GM18873 (cell line): ENCODE measurements around the gene CKAP2L.

ENCODE experiments used
- ATAC-seq: cut with Tn5 transposase; IDR thresholded peaks from one replicate; pipeline ENCODE4 v1.9.1; 2021; ENCODE audit warnings: mild to moderate bottlenecking, moderate library complexity, moderate number of reproducible peaks; ENCODE audit not compliant: unreplicated experiment, low FRiP score

The CKAP2L gene

GRCh38 chr2:112767693-112768330, 3.4 kb upstream of the CKAP2L start:
- ATAC-seq: no peak

- no peak for ATAC-seq
Observed at GRCh38 chr2:112765251-112765650, 842 bp upstream of the CKAP2L start.

- no peak for ATAC-seq
Observed at GRCh38 chr2:112762276-112762675, 2.1 kb downstream of the CKAP2L start.

GRCh38 chr2:112760149-112760548, 4.3 kb downstream of the CKAP2L start:
- ATAC-seq: no peak

- no peak for ATAC-seq
Observed at GRCh38 chr2:112758711-112759110, 5.7 kb downstream of the CKAP2L start.

GRCh38 chr2:112757265-112757664, 7.1 kb downstream of the CKAP2L start:
- no peak for ATAC-seq

GRCh38 chr2:112756207-112756606, 8.2 kb downstream of the CKAP2L start:
- ATAC-seq: no peak

GRCh38 chr2:112755444-112755843, 9.0 kb downstream of the CKAP2L start:
- no peak for ATAC-seq

- ATAC-seq: no peak
Observed at GRCh38 chr2:112754564-112754963, 9.8 kb downstream of the CKAP2L start.

GRCh38 chr2:112752667-112753066, 11.7 kb downstream of the CKAP2L start:
- no peak for ATAC-seq

- no peak for ATAC-seq
Observed at GRCh38 chr2:112751451-112752197, 12.8 kb downstream of the CKAP2L start.

- ATAC-seq: no peak
Observed at GRCh38 chr2:112750560-112750843, 13.9 kb downstream of the CKAP2L start.

GRCh38 chr2:112749755-112750559, 14.5 kb downstream of the CKAP2L start:
- no peak for ATAC-seq

- no peak for ATAC-seq
Observed at GRCh38 chr2:112740527-112740926, 23.9 kb downstream of the CKAP2L start.

GRCh38 chr2:112737542-112738232, 26.7 kb downstream of the CKAP2L start:
- no peak for ATAC-seq

GRCh38 chr2:112733871-112734270, 30.5 kb downstream of the CKAP2L start:
- ATAC-seq: no peak

- ATAC-seq: no peak
Observed at GRCh38 chr2:112733456-112733855, 31.0 kb downstream of the CKAP2L start.

- no peak for ATAC-seq
Observed at GRCh38 chr2:112731479-112731878, 32.9 kb downstream of the CKAP2L start.

GRCh38 chr2:112730791-112731190, 33.6 kb downstream of the CKAP2L start:
- no peak for ATAC-seq

- ATAC-seq: no peak
Observed at GRCh38 chr2:112730216-112730615, 34.2 kb downstream of the CKAP2L start.
